Measurements from ENCODE around the gene IL4I1. TPM values are rescaled to one million over a fixed set of nuclear protein-coding genes. Genes with fewer than 3 reads are reported as not detected.
A peak's percentile ranks its signal among the peaks of the same experiment; 100 is the strongest.

The IL4I1 gene
- total and polyA plus RNA-seq, 2 of the 8 experiments (the other 6 are each of a cell fraction or from before 2014, with no cell fraction given) = 0.41 to 0.76 TPM

DNA sequence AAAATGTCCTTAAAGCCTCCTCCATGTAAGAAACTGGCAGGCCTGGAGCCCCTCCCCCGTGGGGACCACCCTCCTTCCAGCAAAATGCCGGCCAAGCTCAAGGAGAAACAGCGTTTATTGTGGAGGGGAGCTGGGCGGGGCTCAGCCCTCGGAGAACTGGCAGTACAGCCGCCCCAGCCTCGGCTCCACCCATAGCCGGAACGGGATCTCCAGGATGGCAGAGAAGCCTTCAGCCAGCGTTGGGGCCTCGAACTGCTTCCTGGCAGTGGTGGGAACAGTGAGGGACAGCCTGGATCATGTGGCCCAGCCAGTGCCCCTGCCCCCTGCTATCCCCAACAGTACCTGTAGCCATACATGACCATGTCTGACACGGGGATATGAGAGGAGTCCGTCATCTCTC, 35.6 kb downstream of the IL4I1 start (continued):
- no peak for TF ChIP-seq GABPA (IDR thresholded peaks at IDR 0.05; ENCODE audit: borderline replicate concordance, insufficient read depth, low read length)
- no peak for TF ChIP-seq TAF1 (IDR thresholded peaks at IDR 0.05; ENCODE audit: low read depth, low read length)
- TF ChIP-seq RBBP5 (IDR thresholded peaks at IDR 0.05; ENCODE audit: borderline replicate concordance, low read depth, low read length) = no peak
- TF ChIP-seq NANOG (IDR thresholded peaks at IDR 0.05; ENCODE audit: insufficient read depth, low read depth, low read length, poor library complexity, severe bottlenecking) = no peak
- TF ChIP-seq CHD2 (IDR thresholded peaks at IDR 0.05; ENCODE audit: low read length) = no peak
- TF ChIP-seq NRF1 (IDR thresholded peaks at IDR 0.05; ENCODE audit: low read depth, low read length) = no peak
- TF ChIP-seq KDM1A (IDR thresholded peaks at IDR 0.05; ENCODE audit: borderline replicate concordance, low read length) = no peak
- no peak for TF ChIP-seq SIRT6 (IDR thresholded peaks at IDR 0.05; ENCODE audit: low read length)
- no peak for TF ChIP-seq EGR1 (IDR thresholded peaks at IDR 0.05; ENCODE audit: borderline replicate concordance, low read depth, low read length)
- TF ChIP-seq ASH2L (IDR thresholded peaks at IDR 0.05; ENCODE audit: low read length) = no peak
- no peak for TF ChIP-seq CTBP2 (IDR thresholded peaks at IDR 0.05; ENCODE audit: borderline replicate concordance, insufficient read depth, insufficient read length, low read length)
- peak; percentile 46; the same call in 1 of the 2 replicates for TF ChIP-seq SP4 (IDR thresholded peaks at IDR 0.05; ENCODE audit: low read length)

All from H1 (cell line).